Measurements from ENCODE around the gene SUN1. TPM values are rescaled to one million over a fixed set of nuclear protein-coding genes. Genes with fewer than 3 reads are reported as not detected.
"Not testable (repeated sequence)": the region's sequence is repeated elsewhere in the genome, so short reads cannot be mapped to it uniquely, and the experiment has no call there.

Gene SUN1
- total RNA-seq, 1 donor from 2014 or later = 127 TPM

DNA sequence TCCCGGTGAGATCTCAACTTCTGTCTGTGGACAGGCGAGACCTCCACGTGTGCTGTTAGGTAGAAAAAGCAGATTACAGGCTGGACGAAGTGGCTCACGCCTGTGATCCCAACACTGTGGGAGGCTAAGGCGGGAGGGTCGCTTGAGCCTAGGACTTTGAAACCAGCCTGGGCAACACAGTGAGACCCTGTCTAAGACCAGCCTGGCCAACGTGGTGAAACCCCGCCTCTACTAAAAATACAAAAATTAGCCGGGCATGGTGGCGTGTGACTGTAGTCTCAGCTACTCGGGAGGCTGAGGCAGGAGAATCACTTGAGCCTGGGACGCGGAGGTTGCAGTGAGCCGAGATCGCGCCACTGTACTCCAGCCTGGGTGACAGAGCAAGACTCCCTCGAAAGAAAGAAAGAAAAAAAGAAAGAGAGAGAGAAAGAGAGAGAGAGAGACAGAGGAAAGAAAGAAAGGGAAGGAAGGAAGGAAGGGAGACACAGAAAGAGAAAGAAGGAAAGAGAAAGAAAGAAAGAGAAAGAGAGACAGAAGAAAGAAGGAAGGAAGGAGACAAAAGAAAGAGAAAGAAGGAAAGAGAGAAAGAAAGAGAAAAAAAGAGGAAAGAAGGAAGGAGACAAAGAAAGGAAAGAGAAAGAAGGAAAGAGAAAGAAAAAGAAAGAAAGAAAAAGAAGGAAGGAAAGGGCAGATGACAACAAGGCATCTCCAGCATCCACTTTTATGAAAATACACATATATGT is 29.6 kb upstream of the SUN1 start:
- Histone ChIP-seq H3K4me1 (peaks cover 14% of the 10 kb centered on the region), H3K9me3 (no peaks in the 10 kb centered on the region), H3K27ac (peak overlapping the region; percentile 55), H3K4me3 (no peak overlapping the region), H3K27me3 (no peaks in the 10 kb centered on the region), H3K36me3 (no peaks in the 10 kb centered on the region)
- ATAC-seq = no peak
- no peak for DNase-seq
- intact Hi-C loops (cut with DNase I) = no loop called here
- TF ChIP-seq, protein P1, sequence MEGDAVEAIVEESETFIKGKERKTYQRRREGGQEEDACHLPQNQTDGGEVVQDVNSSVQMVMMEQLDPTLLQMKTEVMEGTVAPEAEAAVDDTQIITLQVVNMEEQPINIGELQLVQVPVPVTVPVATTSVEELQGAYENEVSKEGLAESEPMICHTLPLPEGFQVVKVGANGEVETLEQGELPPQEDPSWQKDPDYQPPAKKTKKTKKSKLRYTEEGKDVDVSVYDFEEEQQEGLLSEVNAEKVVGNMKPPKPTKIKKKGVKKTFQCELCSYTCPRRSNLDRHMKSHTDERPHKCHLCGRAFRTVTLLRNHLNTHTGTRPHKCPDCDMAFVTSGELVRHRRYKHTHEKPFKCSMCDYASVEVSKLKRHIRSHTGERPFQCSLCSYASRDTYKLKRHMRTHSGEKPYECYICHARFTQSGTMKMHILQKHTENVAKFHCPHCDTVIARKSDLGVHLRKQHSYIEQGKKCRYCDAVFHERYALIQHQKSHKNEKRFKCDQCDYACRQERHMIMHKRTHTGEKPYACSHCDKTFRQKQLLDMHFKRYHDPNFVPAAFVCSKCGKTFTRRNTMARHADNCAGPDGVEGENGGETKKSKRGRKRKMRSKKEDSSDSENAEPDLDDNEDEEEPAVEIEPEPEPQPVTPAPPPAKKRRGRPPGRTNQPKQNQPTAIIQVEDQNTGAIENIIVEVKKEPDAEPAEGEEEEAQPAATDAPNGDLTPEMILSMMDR (IDR thresholded peaks at IDR 0.05) = no peak

- ATAC-seq (no peak), DNase-seq (peak; percentile 35)
- Histone ChIP-seq H3K9me3 (no peaks in the 10 kb centered on the region), H3K27ac (no peak overlapping the region), H3K4me3 (no peak overlapping the region), H3K36me3 (no peaks in the 10 kb centered on the region), H3K27me3 (no peaks in the 10 kb centered on the region), H3K4me1 (peaks cover 14% of the 10 kb centered on the region)
- intact Hi-C loops (cut with DNase I) = no loop called here
- TF ChIP-seq, protein P1 (IDR thresholded peaks at IDR 0.05) = no peak
These were observed 29.0 kb upstream of the SUN1 start for GRCh38 chr7:803243-803635.

DNA sequence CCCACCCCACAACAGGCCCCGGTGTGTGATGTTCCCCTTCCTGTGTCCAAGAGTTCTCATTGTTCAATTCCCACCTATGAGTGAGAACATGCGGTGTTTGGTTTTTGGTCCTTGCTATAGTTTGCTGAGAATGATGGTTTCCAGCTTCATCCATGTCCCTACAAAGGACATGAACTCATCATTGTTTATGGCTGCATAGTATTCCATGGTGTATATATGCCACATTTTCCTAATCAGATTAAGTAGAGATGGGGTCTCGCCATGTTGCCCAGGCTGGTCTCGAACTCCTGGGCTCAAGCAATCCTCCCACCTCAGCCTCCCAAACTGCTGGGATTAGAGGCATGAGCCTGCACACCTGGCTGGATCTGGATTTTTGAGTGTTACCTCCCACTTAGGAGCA is 28.5 kb upstream of the SUN1 start:
- H3K27ac ChIP-seq; DNase-seq; H3K9me3 ChIP-seq; ATAC-seq; H3K4me3 ChIP-seq; H3K36me3 ChIP-seq; H3K27me3 ChIP-seq; intact Hi-C loops (cut with DNase I): not testable (repeated sequence)
- peaks cover 14% of the 10 kb centered on the region for H3K4me1 ChIP-seq

DNA sequence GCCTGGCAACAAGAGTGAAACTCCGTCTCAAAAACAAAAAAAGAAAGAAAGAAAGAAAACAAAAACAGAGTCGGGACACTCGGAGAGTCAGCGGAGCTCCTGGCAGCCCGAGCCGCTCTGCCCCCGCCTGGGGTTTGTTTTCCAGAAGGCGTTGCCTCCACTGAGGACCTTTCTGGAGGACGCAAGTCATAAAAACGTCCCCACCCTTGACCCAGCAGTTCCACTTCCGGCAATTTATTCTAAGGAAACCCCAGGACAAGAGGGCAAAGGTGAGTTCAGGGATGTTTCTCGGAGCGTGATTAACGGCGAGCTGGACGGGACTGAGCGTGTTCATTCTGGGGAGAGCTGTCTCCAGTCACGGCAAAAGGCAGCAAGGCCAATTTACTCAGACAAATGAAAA is 27.0 kb upstream of the SUN1 start:
- no peak overlapping the region for H3K4me3 ChIP-seq

GRCh38 chr7:815284-816216 is 16.7 kb upstream of the SUN1 start:
- Histone ChIP-seq H3K36me3 (no peaks in the 10 kb centered on the region), H3K4me1 (peaks cover 35% of the 10 kb centered on the region), H3K27ac (peak overlapping the region; percentile 42), H3K9me3 (no peaks in the 10 kb centered on the region), H3K27me3 (no peaks in the 10 kb centered on the region), H3K4me3 (peak overlapping the region; percentile 51)
- intact Hi-C loops (cut with DNase I) = no loop called here
- ATAC-seq (peak; percentile 1), DNase-seq (peak; percentile 75)
- TF ChIP-seq, protein P1 (IDR thresholded peaks at IDR 0.05) = no peak

More for the DNA sequence above, 27.0 kb upstream of the SUN1 start:
- TF ChIP-seq, protein P1 (IDR thresholded peaks at IDR 0.05) = no peak
- no peaks in the 10 kb centered on the region for H3K9me3 ChIP-seq
- no peak overlapping the region for H3K27ac ChIP-seq
- no peaks in the 10 kb centered on the region for H3K27me3 ChIP-seq
- DNase-seq (peak; percentile 51), ATAC-seq (no peak)
- H3K36me3 ChIP-seq = no peaks in the 10 kb centered on the region
- H3K4me1 ChIP-seq = peaks cover 14% of the 10 kb centered on the region
- intact Hi-C loops (cut with DNase I) = no loop called here

GRCh38 chr7:816300-816750 is 16.0 kb upstream of the SUN1 start:
- H3K36me3 ChIP-seq = no peaks in the 10 kb centered on the region
- peaks cover 39% of the 10 kb centered on the region for H3K4me1 ChIP-seq
- TF ChIP-seq, protein P1 (IDR thresholded peaks at IDR 0.05) = no peak
- ATAC-seq (peak; percentile 98), DNase-seq (peak; percentile 99)
- peak overlapping the region; percentile 51 for H3K4me3 ChIP-seq
- intact Hi-C loops (cut with DNase I) = no loop called here
- H3K27me3 ChIP-seq = no peaks in the 10 kb centered on the region
- H3K27ac ChIP-seq = no peak overlapping the region
- H3K9me3 ChIP-seq = no peaks in the 10 kb centered on the region

Data from upper lobe of right lung (tissue), 1 donor.